PC-3 (cell line): ENCODE measurements around the gene MYO3B. TPM values are rescaled to one million over a fixed set of nuclear protein-coding genes. Genes with fewer than 3 reads are reported as not detected.

Experiments
- ATAC-seq: fragments of 200-7000 bp; cut with Tn5 transposase; 2 replicates; pipeline ENCODE4 v1.9.1; 2020; ENCODE audit warnings: mild to moderate bottlenecking, moderate library complexity
- BruUV-seq: library from RNA; stranded (reverse); fragments of 400-500 nt; replicated peaks from 2 replicates; lab custom pipeline; 2021; lab: Mats Ljungman, UMichigan
- CTCF ChIA-PET: fragments of 300-600 bp; sonication (Branson Sonifier 250); formaldehyde crosslinking; loops from one replicate; lab custom pipeline; 2022; ENCODE audit warnings: antibody characterized with exemption; lab: Charles Lee
- POLR2A ChIA-PET: fragments of 300-600 bp; sonication (Branson Sonifier 250); formaldehyde crosslinking; loops from one replicate; lab custom pipeline; 2022; ENCODE audit warnings: antibody characterized with exemption; ENCODE audit not compliant: unreplicated experiment; lab: Charles Lee
- DNase-seq: peaks from one replicate; pipeline ENCODE4 v3.0.0-alpha.2; 2015
- H2AFZ ChIP-seq: fragments of 300-600 bp; sonication (generic); 2 replicates; pipeline ENCODE4 v1.6.0; 2016; ENCODE audit warnings: antibody characterized with exemption, low read length
- H3F3A ChIP-seq: fragments of 300-600 bp; sonication (generic); one replicate; pipeline ENCODE4 v1.6.0; 2017; ENCODE audit warnings: antibody characterized with exemption, low read length, control low read depth, mild to moderate bottlenecking; ENCODE audit not compliant: unreplicated experiment
- H3K27ac ChIP-seq: fragments of 300-600 bp; sonication (generic); 2 replicates; pipeline ENCODE4 v1.5.1; 2016; ENCODE audit warnings: mild to moderate bottlenecking, low read length
- H3K27me3 ChIP-seq: fragments of 300-600 bp; sonication (generic); 2 replicates; pipeline ENCODE4 v1.6.1; 2016; ENCODE audit warnings: low read length, mixed read lengths
- H3K36me3 ChIP-seq: fragments of 300-600 bp; sonication (generic); 2 replicates; pipeline ENCODE4 v1.6.1; 2016; ENCODE audit warnings: low read depth, mixed run types, low read length, mixed read lengths
- H3K4me1 ChIP-seq: fragments of 300-600 bp; sonication (generic); 2 replicates; pipeline ENCODE4 v1.5.1; 2016; ENCODE audit warnings: low read length; ENCODE audit not compliant: insufficient read depth
- H3K4me2 ChIP-seq: fragments of 300-600 bp; sonication (generic); 2 replicates; pipeline ENCODE4 v1.6.0; 2016; ENCODE audit warnings: low read length
- H3K4me3 ChIP-seq: fragments of 300-600 bp; sonication (generic); 2 replicates; pipeline ENCODE4 v1.5.1; 2016; ENCODE audit warnings: mild to moderate bottlenecking, low read length, mixed read lengths
- H3K79me2 ChIP-seq: fragments of 300-600 bp; sonication (generic); 2 replicates; pipeline ENCODE4 v1.6.1; 2017; ENCODE audit warnings: low read length, mixed read lengths
- H3K9ac ChIP-seq: fragments of 300-600 bp; sonication (generic); 2 replicates; pipeline ENCODE4 v1.6.0; 2016; ENCODE audit warnings: mild to moderate bottlenecking, low read length
- H3K9me2 ChIP-seq: fragments of 300-600 bp; sonication (generic); replicated peaks from 2 replicates; pipeline ENCODE4 v1.6.1; 2016; ENCODE audit warnings: mixed run types, low read length, mixed read lengths
- H3K9me3 ChIP-seq: fragments of 300-600 bp; sonication (generic); 2 replicates; pipeline ENCODE4 v1.6.1; 2016; ENCODE audit warnings: low read length, mixed read lengths
- H4K20me1 ChIP-seq: fragments of 300-600 bp; sonication (generic); 2 replicates; pipeline ENCODE4 v1.6.1; 2016; ENCODE audit warnings: low read length, mixed read lengths
- EZH2 ChIP-seq: fragments of 300-600 bp; sonication (generic); IDR thresholded peaks from one replicate; pipeline ENCODE4 v1.6.1; 2017; ENCODE audit warnings: antibody characterized with exemption, mild to moderate bottlenecking, low read length; ENCODE audit not compliant: unreplicated experiment
- EZH2phosphoT487 ChIP-seq: fragments of 300-600 bp; sonication (generic); IDR thresholded peaks from 2 replicates; pipeline ENCODE4 v1.6.1; 2018; ENCODE audit warnings: mild to moderate bottlenecking, antibody characterized with exemption, low read length, borderline replicate concordance
- intact Hi-C: fragments of 100-400 bp; cut with micrococcal nuclease; formaldehyde crosslinking; loops from 2 replicates; pipeline ENCODE4 v1.9.0; 2023
- total RNA-seq: library from RNA; depleted of rRNA; stranded (reverse); fragments of >200 nt; gene quantifications from 2 replicates; pipeline ENCODE4 v1.2.3, GENCODE V29; 2014
- TF ChIP-seq, protein P1 (sequence below): fragments of 300-600 bp; sonication (generic); conservative IDR thresholded peaks from 2 replicates; pipeline ENCODE4 v1.5.1; 2017; ENCODE audit warnings: antibody characterized with exemption, low read depth, mild to moderate bottlenecking, low read length

The MYO3B gene
- total RNA-seq, 1 experiment from 2014 or later = 1.1 TPM

DNA sequence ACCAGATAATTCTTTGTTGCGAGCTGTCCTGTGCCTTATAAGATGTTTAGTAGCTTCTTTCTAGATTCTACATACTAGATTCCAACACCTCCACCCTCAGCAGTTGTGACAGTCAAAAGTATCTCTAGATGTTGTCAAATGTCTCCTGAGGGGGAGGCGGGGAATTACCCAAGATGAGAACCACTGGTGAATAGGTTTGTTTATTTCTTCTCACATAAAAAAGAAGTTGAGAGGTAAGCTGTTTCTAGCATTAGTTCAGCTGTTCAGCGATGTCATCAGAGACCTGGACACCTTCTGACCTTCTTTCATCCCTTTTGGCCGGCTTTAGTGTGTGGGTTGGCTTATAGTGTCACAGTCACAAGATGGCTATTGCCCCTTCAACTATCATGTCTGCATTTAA lies 299.7 kb downstream of the MYO3B start:
- DNase-seq (no peak), ATAC-seq (no peak)
- H4K20me1 ChIP-seq = no peaks in the 10 kb centered on the region
- H3K79me2 ChIP-seq = no peaks in the 10 kb centered on the region
- H3K27me3 ChIP-seq = no peaks in the 10 kb centered on the region
- no peak overlapping the region for H3K27ac ChIP-seq
- ChIA-PET CTCF (no interaction called here), POLR2A (no interaction called here)
- no TSS peak for BruUV-seq
- intact Hi-C loops = no loop called here
- no peak overlapping the region for H3K4me2 ChIP-seq
- no peak overlapping the region for H3K9ac ChIP-seq
- H3K4me3 ChIP-seq = no peak overlapping the region
- H2AFZ ChIP-seq = no peak overlapping the region
- no peaks in the 10 kb centered on the region for H3F3A ChIP-seq
- TF ChIP-seq, protein P1, sequence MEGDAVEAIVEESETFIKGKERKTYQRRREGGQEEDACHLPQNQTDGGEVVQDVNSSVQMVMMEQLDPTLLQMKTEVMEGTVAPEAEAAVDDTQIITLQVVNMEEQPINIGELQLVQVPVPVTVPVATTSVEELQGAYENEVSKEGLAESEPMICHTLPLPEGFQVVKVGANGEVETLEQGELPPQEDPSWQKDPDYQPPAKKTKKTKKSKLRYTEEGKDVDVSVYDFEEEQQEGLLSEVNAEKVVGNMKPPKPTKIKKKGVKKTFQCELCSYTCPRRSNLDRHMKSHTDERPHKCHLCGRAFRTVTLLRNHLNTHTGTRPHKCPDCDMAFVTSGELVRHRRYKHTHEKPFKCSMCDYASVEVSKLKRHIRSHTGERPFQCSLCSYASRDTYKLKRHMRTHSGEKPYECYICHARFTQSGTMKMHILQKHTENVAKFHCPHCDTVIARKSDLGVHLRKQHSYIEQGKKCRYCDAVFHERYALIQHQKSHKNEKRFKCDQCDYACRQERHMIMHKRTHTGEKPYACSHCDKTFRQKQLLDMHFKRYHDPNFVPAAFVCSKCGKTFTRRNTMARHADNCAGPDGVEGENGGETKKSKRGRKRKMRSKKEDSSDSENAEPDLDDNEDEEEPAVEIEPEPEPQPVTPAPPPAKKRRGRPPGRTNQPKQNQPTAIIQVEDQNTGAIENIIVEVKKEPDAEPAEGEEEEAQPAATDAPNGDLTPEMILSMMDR = no peak
- TF ChIP-seq EZH2phosphoT487 = no peak
- TF ChIP-seq EZH2 = no peak
- no peaks in the 10 kb centered on the region; the same call in 1 of the 2 replicates for H3K9me2 ChIP-seq
- 0 out of 2 replicates have a peak, but pooled peaks cover 3% of the 10 kb centered on the region for H3K4me1 ChIP-seq
- H3K9me3 ChIP-seq = no peaks in the 10 kb centered on the region
- H3K36me3 ChIP-seq = no peaks in the 10 kb centered on the region

DNA sequence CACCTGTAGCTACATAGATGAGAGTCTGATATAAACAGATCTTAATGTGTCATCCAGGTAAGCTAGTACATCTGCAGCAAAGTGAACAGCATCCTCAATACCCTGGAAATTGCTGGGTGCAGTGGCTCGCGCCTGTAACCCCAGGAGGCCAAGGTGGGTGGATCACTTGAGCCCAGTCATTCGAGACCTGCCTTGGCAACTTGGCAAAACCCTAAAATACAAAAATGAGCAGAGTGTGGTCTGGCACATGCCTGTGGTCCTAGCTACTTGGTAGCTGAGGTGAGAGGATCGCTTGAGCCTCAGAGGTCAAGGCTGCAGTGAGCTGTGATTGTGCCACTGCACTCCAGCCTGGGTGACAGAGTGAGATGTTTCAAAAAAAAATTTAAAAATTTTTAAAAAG lies 303.3 kb downstream of the MYO3B start:
- Histone ChIP-seq H3K36me3 (no peaks in the 10 kb centered on the region), H2AFZ (no peak overlapping the region), H3F3A (no peaks in the 10 kb centered on the region), H3K4me3 (no peak overlapping the region), H3K79me2 (no peaks in the 10 kb centered on the region), H3K27ac (no peak overlapping the region), H3K4me1 (no peaks in the 10 kb centered on the region), H3K9ac (no peak overlapping the region), H4K20me1 (no peaks in the 10 kb centered on the region), H3K9me2 (no peaks in the 10 kb centered on the region; the same call in 1 of the 2 replicates), H3K9me3 (no peaks in the 10 kb centered on the region), H3K27me3 (no peaks in the 10 kb centered on the region), H3K4me2 (no peak overlapping the region)
- DNase-seq = no peak
- ChIA-PET CTCF (no interaction called here), POLR2A (no interaction called here)
- TF ChIP-seq EZH2 (no peak), EZH2phosphoT487 (no peak)
- TF ChIP-seq, protein P1 = no peak
- intact Hi-C loops = no loop called here
- no TSS peak for BruUV-seq
- ATAC-seq = no peak

DNA sequence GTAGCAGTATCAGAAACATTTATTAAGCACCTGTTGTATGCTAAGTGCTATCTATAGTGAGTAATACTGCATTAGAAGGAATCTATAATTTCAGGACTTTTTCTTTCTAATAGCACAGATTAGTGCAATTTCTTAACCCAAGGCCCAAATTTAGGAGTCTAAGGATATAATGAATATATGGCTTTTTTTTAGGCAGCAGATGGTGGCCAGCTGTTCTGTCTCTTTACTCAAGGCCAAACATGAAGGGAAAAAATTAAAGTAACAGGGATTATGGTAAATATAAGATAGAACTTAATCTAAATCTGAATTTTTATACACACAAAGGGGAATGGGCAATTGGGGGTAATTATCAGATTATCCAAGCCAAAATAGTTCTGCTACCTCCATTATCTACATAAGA lies 306.6 kb downstream of the MYO3B start:
- DNase-seq = no peak
- no peak overlapping the region for H2AFZ ChIP-seq
- no peaks in the 10 kb centered on the region for H3K79me2 ChIP-seq
- H3K4me3 ChIP-seq = no peak overlapping the region
- POLR2A ChIA-PET = no interaction called here
- H4K20me1 ChIP-seq = no peaks in the 10 kb centered on the region
- no TSS peak for BruUV-seq
- no peak overlapping the region for H3K9ac ChIP-seq
- no peak overlapping the region for H3K27ac ChIP-seq
- H3K4me2 ChIP-seq = no peak overlapping the region
- no peaks in the 10 kb centered on the region for H3K27me3 ChIP-seq
- intact Hi-C loops = no loop called here
- H3F3A ChIP-seq = no peaks in the 10 kb centered on the region
- no peaks in the 10 kb centered on the region for H3K36me3 ChIP-seq
- no peaks in the 10 kb centered on the region for H3K4me1 ChIP-seq
- no peak for ATAC-seq
- TF ChIP-seq, protein P1 = no peak
- TF ChIP-seq EZH2phosphoT487 (no peak), EZH2 (no peak)
- H3K9me3 ChIP-seq = no peaks in the 10 kb centered on the region
- CTCF ChIA-PET = interaction anchor here (0.6 kb wide), 1 partner anchor 554 kb away, joined by 4 read pairs; no protein-coding TSS in a partner anchor
- H3K9me2 ChIP-seq = no peaks in the 10 kb centered on the region
